ENCODE measurements around the gene RGS8. TPM values are rescaled to one million over a fixed set of nuclear protein-coding genes. Genes with fewer than 3 reads are reported as not detected.
A peak's percentile ranks its signal among the peaks of the same experiment; 100 is the strongest.
"Not testable (repeated sequence)": the region's sequence is repeated elsewhere in the genome, so short reads cannot be mapped to it uniquely, and the experiment has no call there.

The RGS8 gene
- total RNA-seq, 1 donor from 2014 or later, result not detected

DNA sequence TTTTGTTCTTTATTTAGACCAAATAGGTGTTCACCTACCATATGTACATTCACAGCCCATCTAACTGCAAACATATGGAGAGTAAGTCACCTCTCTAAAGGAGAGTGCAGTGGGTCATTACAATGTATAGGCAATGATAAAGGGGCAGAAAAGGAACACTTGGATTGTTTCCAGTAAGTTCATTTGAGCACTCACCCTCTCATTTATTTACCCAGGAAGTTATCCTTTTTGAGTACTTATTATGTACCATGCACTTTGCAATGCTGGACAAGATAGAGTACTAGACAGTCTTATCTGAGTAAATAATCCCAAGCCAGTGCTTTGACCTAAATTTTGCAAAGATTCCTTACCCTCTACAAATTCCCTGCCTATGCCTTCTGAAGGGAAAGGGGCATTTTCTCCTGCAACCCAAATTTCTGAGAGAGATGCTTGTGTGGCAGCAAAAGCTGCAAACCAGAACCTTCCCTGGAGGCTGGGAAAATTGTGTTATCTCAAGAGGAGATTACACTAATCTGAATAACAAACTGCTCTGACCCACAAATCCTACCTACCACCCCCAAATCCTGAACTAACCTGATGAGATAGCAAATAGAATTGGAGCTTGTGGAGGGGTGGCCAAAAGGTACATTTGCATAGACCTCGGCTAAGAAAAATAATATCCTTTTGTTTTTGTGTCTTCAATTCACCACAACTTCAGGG lies 18.6 kb upstream of the RGS8 start:
- ATAC-seq (no peak), DNase-seq (no peak)
- no peaks in the 10 kb centered on the region for H3K9me3 ChIP-seq
- H3K27me3 ChIP-seq, result no peaks in the 10 kb centered on the region
- TF ChIP-seq, protein P1, sequence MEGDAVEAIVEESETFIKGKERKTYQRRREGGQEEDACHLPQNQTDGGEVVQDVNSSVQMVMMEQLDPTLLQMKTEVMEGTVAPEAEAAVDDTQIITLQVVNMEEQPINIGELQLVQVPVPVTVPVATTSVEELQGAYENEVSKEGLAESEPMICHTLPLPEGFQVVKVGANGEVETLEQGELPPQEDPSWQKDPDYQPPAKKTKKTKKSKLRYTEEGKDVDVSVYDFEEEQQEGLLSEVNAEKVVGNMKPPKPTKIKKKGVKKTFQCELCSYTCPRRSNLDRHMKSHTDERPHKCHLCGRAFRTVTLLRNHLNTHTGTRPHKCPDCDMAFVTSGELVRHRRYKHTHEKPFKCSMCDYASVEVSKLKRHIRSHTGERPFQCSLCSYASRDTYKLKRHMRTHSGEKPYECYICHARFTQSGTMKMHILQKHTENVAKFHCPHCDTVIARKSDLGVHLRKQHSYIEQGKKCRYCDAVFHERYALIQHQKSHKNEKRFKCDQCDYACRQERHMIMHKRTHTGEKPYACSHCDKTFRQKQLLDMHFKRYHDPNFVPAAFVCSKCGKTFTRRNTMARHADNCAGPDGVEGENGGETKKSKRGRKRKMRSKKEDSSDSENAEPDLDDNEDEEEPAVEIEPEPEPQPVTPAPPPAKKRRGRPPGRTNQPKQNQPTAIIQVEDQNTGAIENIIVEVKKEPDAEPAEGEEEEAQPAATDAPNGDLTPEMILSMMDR (IDR thresholded peaks at IDR 0.05), result no peak
- no peaks in the 10 kb centered on the region for H3K4me1 ChIP-seq
- H3K27ac ChIP-seq, result no peak overlapping the region
- intact Hi-C loops (cut with DNase I), result no loop called here
- H3K36me3 ChIP-seq, result no peaks in the 10 kb centered on the region
- no peak overlapping the region for H3K4me3 ChIP-seq

DNA sequence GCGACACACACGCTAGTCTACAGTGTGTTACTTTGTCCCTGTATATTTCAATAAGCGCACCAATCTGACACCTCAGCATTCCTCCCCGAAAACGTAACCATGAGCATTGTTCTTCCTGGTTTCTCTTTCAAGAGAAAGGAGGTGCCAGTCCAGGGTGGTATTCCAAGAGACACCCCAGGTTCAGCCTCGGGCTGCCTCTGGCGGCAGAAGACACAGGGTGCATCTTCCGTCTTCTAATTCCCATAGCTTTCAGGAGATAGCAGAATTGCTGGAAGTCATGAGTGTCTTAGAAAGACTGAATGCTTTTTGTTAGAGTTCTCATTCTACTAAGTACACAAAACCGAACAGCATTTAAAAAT lies 15.9 kb upstream of the RGS8 start:
- no peak for ATAC-seq
- Histone ChIP-seq H3K36me3 (no peaks in the 10 kb centered on the region), H3K4me1 (no peaks in the 10 kb centered on the region), H3K27me3 (no peaks in the 10 kb centered on the region), H3K27ac (no peak overlapping the region), H3K4me3 (no peak overlapping the region), H3K9me3 (no peaks in the 10 kb centered on the region)
- TF ChIP-seq, protein P1 (IDR thresholded peaks at IDR 0.05), result no peak
- DNase-seq, result no peak
- intact Hi-C loops (cut with DNase I), result no loop called here

DNA sequence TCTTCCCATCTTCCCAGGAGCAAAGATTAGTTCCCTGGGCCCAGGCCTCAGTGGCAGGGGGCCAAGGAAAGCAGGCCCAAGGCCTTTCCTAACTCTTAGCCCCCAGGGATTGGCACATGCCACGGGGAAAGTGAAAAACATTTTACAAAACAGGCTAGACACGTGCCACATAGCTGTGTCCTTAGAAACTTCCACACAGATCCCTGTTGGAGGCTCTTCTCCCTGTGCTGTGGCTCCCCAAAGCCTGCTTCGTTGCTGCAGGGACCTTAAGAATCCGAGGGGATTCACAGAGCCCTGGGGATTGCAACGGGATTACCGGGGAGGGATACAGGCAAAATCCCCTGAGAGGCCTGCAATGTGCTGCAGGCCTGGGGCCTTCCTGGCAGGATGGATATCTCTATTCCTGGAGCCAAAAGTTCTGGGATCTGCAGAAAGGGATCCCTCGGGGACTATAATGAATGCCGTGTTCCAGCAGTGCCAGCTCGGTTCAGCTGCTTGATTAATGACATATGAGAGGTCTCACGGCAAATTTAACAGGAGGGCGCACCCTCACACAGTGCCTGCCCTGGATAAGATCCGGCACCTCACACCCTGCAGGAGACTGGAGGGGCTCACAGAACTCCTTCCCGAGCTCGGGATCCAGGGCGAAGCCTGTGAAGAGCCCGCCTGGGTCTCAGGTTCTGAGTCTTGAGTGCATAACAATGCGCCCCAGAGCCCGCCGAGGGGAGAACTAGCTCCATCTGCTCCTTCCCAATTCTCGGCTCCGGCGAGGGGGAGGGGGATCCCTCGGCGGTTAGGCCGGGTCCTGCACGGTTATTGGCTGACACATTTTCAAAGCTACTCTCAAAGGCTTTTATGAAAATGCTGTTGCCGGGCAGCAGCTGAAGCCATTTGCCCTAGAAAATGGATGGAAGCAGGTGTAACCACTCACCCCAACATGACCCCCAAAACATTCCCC lies 15.3 kb upstream of the RGS8 start:
- Histone ChIP-seq H3K36me3 (no peaks in the 10 kb centered on the region), H3K9me3 (no peaks in the 10 kb centered on the region), H3K27ac (no peak overlapping the region), H3K4me1 (no peaks in the 10 kb centered on the region), H3K27me3 (no peaks in the 10 kb centered on the region), H3K4me3 (no peak overlapping the region)
- TF ChIP-seq, protein P1 (IDR thresholded peaks at IDR 0.05), result no peak
- DNase-seq (no peak), ATAC-seq (peak; percentile 34)
- intact Hi-C loops (cut with DNase I), result no loop called here

DNA sequence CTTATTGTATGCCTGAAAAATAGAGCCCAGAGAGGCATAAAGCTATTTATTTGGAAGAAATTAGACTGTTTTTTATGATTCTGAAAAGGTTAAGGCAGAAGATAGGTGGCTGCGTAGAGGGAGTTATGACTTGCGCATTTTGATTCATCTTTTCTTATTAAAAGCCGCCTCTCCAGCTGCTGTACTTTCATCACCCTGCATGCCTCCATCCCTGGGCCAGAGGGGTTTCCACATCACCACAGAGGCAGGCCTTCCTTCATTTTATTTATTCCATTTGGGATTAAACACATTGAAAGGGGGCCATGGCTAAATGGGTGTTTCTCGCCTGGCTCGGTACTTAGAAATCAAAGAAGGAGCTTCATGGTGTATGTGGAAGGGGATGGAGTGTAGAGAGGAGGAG lies 14.6 kb upstream of the RGS8 start:
- intact Hi-C loops (cut with DNase I), result no loop called here

DNA sequence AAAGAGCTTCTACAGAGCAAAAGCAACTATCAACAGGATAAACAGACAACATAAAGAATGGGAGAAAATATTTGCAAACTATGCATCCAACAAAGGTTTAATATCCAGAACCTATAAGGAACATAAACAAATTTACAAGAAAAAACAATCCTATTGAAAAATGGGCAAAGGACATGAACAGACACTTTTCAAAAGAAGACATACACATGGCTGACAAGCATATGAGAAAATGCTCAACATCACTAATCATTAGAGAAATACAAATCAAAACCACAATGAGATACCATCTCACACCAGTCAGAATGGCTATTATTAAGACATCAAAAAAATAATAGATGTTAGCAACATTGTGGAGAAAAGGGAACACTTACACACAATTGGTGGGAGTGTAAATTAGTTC lies 8.8 kb upstream of the RGS8 start:
- H3K27ac ChIP-seq; H3K27me3 ChIP-seq; H3K4me3 ChIP-seq; H3K4me1 ChIP-seq; H3K9me3 ChIP-seq; DNase-seq; H3K36me3 ChIP-seq; intact Hi-C loops (cut with DNase I); ATAC-seq: not testable (repeated sequence)

More for the DNA sequence above, 14.6 kb upstream of the RGS8 start:
- Histone ChIP-seq H3K36me3 (no peaks in the 10 kb centered on the region), H3K27ac (no peak overlapping the region), H3K4me1 (no peaks in the 10 kb centered on the region), H3K9me3 (no peaks in the 10 kb centered on the region), H3K27me3 (no peaks in the 10 kb centered on the region), H3K4me3 (no peak overlapping the region)
- DNase-seq, result no peak
- TF ChIP-seq, protein P1 (IDR thresholded peaks at IDR 0.05), result no peak
- ATAC-seq, result no peak

DNA sequence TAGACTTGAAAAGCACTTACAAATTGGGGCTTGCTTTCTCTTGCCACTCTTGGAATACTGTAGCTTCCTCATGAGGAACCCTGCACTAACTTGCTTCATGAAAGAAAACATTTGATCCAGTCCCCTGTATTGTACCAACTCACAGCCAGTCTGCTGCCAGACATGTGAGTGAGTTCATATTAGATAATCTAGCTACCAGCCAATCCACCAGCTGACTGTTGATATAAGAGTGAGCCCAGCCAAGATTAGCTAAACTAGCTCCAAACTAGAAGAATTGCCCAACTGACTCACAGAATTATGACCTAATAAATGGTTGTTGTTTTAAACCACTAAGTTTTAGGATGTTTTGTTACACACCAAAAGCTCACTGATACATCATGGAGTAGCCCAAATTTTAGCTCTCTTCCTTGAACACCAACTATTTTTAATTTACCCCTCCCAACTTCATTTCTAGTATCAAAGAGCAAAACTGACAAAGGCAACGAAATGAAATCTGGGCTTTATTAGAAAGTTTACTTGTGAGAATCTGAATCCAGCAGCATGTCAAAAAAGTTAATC lies 6.6 kb upstream of the RGS8 start:
- ATAC-seq, result no peak
- H3K27me3 ChIP-seq, result no peaks in the 10 kb centered on the region
- H3K36me3 ChIP-seq, result no peaks in the 10 kb centered on the region
- no peak for DNase-seq
- TF ChIP-seq, protein P1 (IDR thresholded peaks at IDR 0.05), result no peak
- no peaks in the 10 kb centered on the region for H3K4me1 ChIP-seq
- intact Hi-C loops (cut with DNase I), result no loop called here
- peaks cover 4% of the 10 kb centered on the region for H3K9me3 ChIP-seq
- no peak overlapping the region for H3K27ac ChIP-seq
- no peak overlapping the region for H3K4me3 ChIP-seq

Measured in upper lobe of right lung (tissue), 1 donor.